GM18511 (cell line): ENCODE measurements around the gene SPINDOC.
"Not testable (repeated sequence)": the region's sequence is repeated elsewhere in the genome, so short reads cannot be mapped to it uniquely, and the experiment has no call there.

Experiments
- ATAC-seq: cut with Tn5 transposase; IDR thresholded peaks from one replicate; pipeline ENCODE4 v1.9.1; 2021; ENCODE audit warnings: mild to moderate bottlenecking, moderate library complexity; ENCODE audit not compliant: unreplicated experiment

SPINDOC gene

GRCh38 chr11:63785823-63786222, 27.4 kb upstream of the SPINDOC start:
- ATAC-seq = no peak

- no peak for ATAC-seq
These were observed 21.6 kb upstream of the SPINDOC start for GRCh38 chr11:63791495-63792167.

- no peak for ATAC-seq
These were observed 20.1 kb upstream of the SPINDOC start for GRCh38 chr11:63793161-63793560.

- no peak for ATAC-seq
These were observed 18.2 kb upstream of the SPINDOC start for GRCh38 chr11:63795066-63795465.

GRCh38 chr11:63800921-63801320, 12.3 kb upstream of the SPINDOC start:
- no peak for ATAC-seq

- ATAC-seq = no peak
These were observed 10.4 kb upstream of the SPINDOC start for GRCh38 chr11:63802637-63803414.

- no peak for ATAC-seq
These were observed 9.0 kb upstream of the SPINDOC start for GRCh38 chr11:63804259-63804658.

- ATAC-seq = no peak
These were observed 7.3 kb upstream of the SPINDOC start for GRCh38 chr11:63805844-63806415.

- not testable (repeated sequence) for ATAC-seq
These were observed 2.9 kb upstream of the SPINDOC start for GRCh38 chr11:63810383-63810782.

- no peak for ATAC-seq
These were observed 1.7 kb upstream of the SPINDOC start for GRCh38 chr11:63811522-63811921.

GRCh38 chr11:63813563-63814382, 517 bp downstream of the SPINDOC start:
- ATAC-seq = peak; percentile 51

GRCh38 chr11:63814383-63814736, 1.1 kb downstream of the SPINDOC start:
- ATAC-seq = no peak

GRCh38 chr11:63816166-63816565, 2.9 kb downstream of the SPINDOC start:
- ATAC-seq = no peak

GRCh38 chr11:63816732-63817131, 3.5 kb downstream of the SPINDOC start:
- no peak for ATAC-seq

GRCh38 chr11:63817758-63818498, 4.7 kb downstream of the SPINDOC start:
- no peak for ATAC-seq

GRCh38 chr11:63818609-63819008, 5.4 kb downstream of the SPINDOC start:
- ATAC-seq = no peak

GRCh38 chr11:63821411-63821810, 8.2 kb downstream of the SPINDOC start:
- ATAC-seq = no peak

- no peak for ATAC-seq
These were observed 13.4 kb downstream of the SPINDOC start for GRCh38 chr11:63826471-63827190.

- no peak for ATAC-seq
These were observed 16.7 kb downstream of the SPINDOC start for GRCh38 chr11:63829823-63830489.
